ENCODE data around the gene MAP1LC3C. TPM values are rescaled to one million over a fixed set of nuclear protein-coding genes. Genes with fewer than 3 reads are reported as not detected.

The MAP1LC3C gene
- total and polyA plus RNA-seq, 4 experiments from 2014 or later = not detected

GRCh38 chr1:241976229-241976628 lies 22.7 kb downstream of the MAP1LC3C start:
- Mint-ChIP-seq H3K27me3 (peaks cover 0 to 2% of the 10 kb centered on the region in 2 donors), H3K4me1 (no peaks in the 10 kb centered on the region), H3K27ac (no peak overlapping the region), H3K4me3 (no peak overlapping the region), H3K9me3 (peaks cover 0 to 5% (median 0%) of the 10 kb centered on the region in 8 donors), H3K36me3 (no peaks in the 10 kb centered on the region)
- no peak overlapping the region for H3K4me3 ChIP-seq (ENCODE audit: low read length in 2 of 2)
- intact Hi-C loops (cut with micrococcal nuclease) = no loop called here
- H3K27ac ChIP-seq (ENCODE audit: low read depth, low read length) = no peak overlapping the region
- DNase-seq = no peak
- POLR2A ChIA-PET (ENCODE audit: partially characterized antibody) = no interaction called here
- CTCF ChIA-PET (ENCODE audit: partially characterized antibody) = no interaction called here
- H3K9me3 ChIP-seq (ENCODE audit: control insufficient read depth in 1 of 2, low read length in 2 of 2) = no peaks in the 10 kb centered on the region
- no peaks in the 10 kb centered on the region for H3K27me3 ChIP-seq (ENCODE audit: insufficient read depth, low read length)
- no peaks in the 10 kb centered on the region for H3K4me1 ChIP-seq (ENCODE audit: insufficient read depth, low read length)
- no peaks in the 10 kb centered on the region for H3K36me3 ChIP-seq (ENCODE audit: insufficient read depth, low read length)

GRCh38 chr1:241972703-241973369 lies 26.1 kb downstream of the MAP1LC3C start:
- no peak overlapping the region for H3K27ac ChIP-seq (ENCODE audit: low read depth, low read length)
- ChIA-PET POLR2A (ENCODE audit: partially characterized antibody) (no interaction called here), CTCF (ENCODE audit: partially characterized antibody) (no interaction called here)
- H3K4me1 ChIP-seq (ENCODE audit: insufficient read depth, low read length) = no peaks in the 10 kb centered on the region
- Mint-ChIP-seq H3K36me3 (no peaks in the 10 kb centered on the region), H3K27me3 (peaks cover 0 to 2% of the 10 kb centered on the region in 2 donors), H3K9me3 (no peaks in the 10 kb centered on the region), H3K4me3 (no peak overlapping the region), H3K27ac (peak overlapping the region in 1 of 7 donors; percentile 6), H3K4me1 (no peaks in the 10 kb centered on the region)
- intact Hi-C loops (cut with micrococcal nuclease) = no loop called here
- H3K4me3 ChIP-seq (ENCODE audit: low read length in 2 of 2) = no peak overlapping the region
- no peak for DNase-seq
- H3K27me3 ChIP-seq (ENCODE audit: insufficient read depth, low read length) = no peaks in the 10 kb centered on the region
- no peaks in the 10 kb centered on the region for H3K9me3 ChIP-seq (ENCODE audit: control insufficient read depth in 1 of 2, low read length in 2 of 2)
- no peaks in the 10 kb centered on the region for H3K36me3 ChIP-seq (ENCODE audit: insufficient read depth, low read length)

- H3K4me3 Mint-ChIP-seq = no peak overlapping the region
- no peak overlapping the region for H3K27ac Mint-ChIP-seq
- Histone ChIP-seq H3K4me3 (ENCODE audit: low read length in 2 of 2) (no peak overlapping the region), H3K9me3 (ENCODE audit: control insufficient read depth in 1 of 2, low read length in 2 of 2) (no peaks in the 10 kb centered on the region), H3K4me1 (ENCODE audit: insufficient read depth, low read length) (no peaks in the 10 kb centered on the region), H3K27me3 (ENCODE audit: insufficient read depth, low read length) (no peaks in the 10 kb centered on the region), H3K36me3 (ENCODE audit: insufficient read depth, low read length) (no peaks in the 10 kb centered on the region), H3K27ac (ENCODE audit: low read depth, low read length) (no peak overlapping the region)
- no peak for DNase-seq
- intact Hi-C loops (cut with micrococcal nuclease) = no loop called here
- no peaks in the 10 kb centered on the region for H3K9me3 Mint-ChIP-seq
- POLR2A ChIA-PET (ENCODE audit: partially characterized antibody) = no interaction called here
- CTCF ChIA-PET (ENCODE audit: partially characterized antibody) = no interaction called here
- H3K36me3 Mint-ChIP-seq = no peaks in the 10 kb centered on the region
- H3K4me1 Mint-ChIP-seq = no peaks in the 10 kb centered on the region
- peaks cover 0 to 2% of the 10 kb centered on the region in 2 donors for H3K27me3 Mint-ChIP-seq
These were observed 30.3 kb downstream of the MAP1LC3C start for GRCh38 chr1:241968611-241969010.

GRCh38 chr1:241964550-241965282 lies 34.2 kb downstream of the MAP1LC3C start:
- DNase-seq = no peak
- intact Hi-C loops (cut with micrococcal nuclease) = no loop called here

GRCh38 chr1:241963722-241964121 lies 35.2 kb downstream of the MAP1LC3C start:
- H3K27ac ChIP-seq (ENCODE audit: low read depth, low read length) = no peak overlapping the region
- intact Hi-C loops (cut with micrococcal nuclease) = no loop called here
- H3K9me3 ChIP-seq (ENCODE audit: control insufficient read depth in 1 of 2, low read length in 2 of 2) = no peaks in the 10 kb centered on the region
- no peak overlapping the region for H3K27ac Mint-ChIP-seq
- H3K36me3 ChIP-seq (ENCODE audit: insufficient read depth, low read length) = no peaks in the 10 kb centered on the region
- H3K4me1 Mint-ChIP-seq = no peaks in the 10 kb centered on the region
- no peaks in the 10 kb centered on the region for H3K9me3 Mint-ChIP-seq
- no peaks in the 10 kb centered on the region for H3K4me1 ChIP-seq (ENCODE audit: insufficient read depth, low read length)
- H3K4me3 ChIP-seq (ENCODE audit: low read length in 2 of 2) = no peak overlapping the region
- no peak overlapping the region for H3K4me3 Mint-ChIP-seq
- H3K27me3 Mint-ChIP-seq = no peaks in the 10 kb centered on the region
- ChIA-PET CTCF (ENCODE audit: partially characterized antibody) (no interaction called here), POLR2A (ENCODE audit: partially characterized antibody) (no interaction called here)
- no peak for DNase-seq
- no peaks in the 10 kb centered on the region for H3K36me3 Mint-ChIP-seq
- H3K27me3 ChIP-seq (ENCODE audit: insufficient read depth, low read length) = no peaks in the 10 kb centered on the region

More at GRCh38 chr1:241964550-241965282, 34.2 kb downstream of the MAP1LC3C start:
- no peaks in the 10 kb centered on the region for H3K9me3 Mint-ChIP-seq
- H3K4me3 Mint-ChIP-seq = no peak overlapping the region
- H3K27me3 Mint-ChIP-seq = no peaks in the 10 kb centered on the region
- Histone ChIP-seq H3K36me3 (ENCODE audit: insufficient read depth, low read length) (no peaks in the 10 kb centered on the region), H3K27ac (ENCODE audit: low read depth, low read length) (no peak overlapping the region), H3K4me3 (ENCODE audit: low read length in 2 of 2) (no peak overlapping the region), H3K9me3 (ENCODE audit: control insufficient read depth in 1 of 2, low read length in 2 of 2) (no peaks in the 10 kb centered on the region), H3K4me1 (ENCODE audit: insufficient read depth, low read length) (no peaks in the 10 kb centered on the region), H3K27me3 (ENCODE audit: insufficient read depth, low read length) (no peaks in the 10 kb centered on the region)
- POLR2A ChIA-PET (ENCODE audit: partially characterized antibody) = no interaction called here
- no peaks in the 10 kb centered on the region for H3K36me3 Mint-ChIP-seq
- H3K27ac Mint-ChIP-seq = no peak overlapping the region
- H3K4me1 Mint-ChIP-seq = no peaks in the 10 kb centered on the region
- CTCF ChIA-PET (ENCODE audit: partially characterized antibody) = no interaction called here

GRCh38 chr1:241962153-241962552 lies 36.7 kb downstream of the MAP1LC3C start:
- no peak for DNase-seq
- ChIA-PET CTCF (ENCODE audit: partially characterized antibody) (interaction anchor here (1.0 kb wide), 1 partner anchor 36 kb away, joined by 3 read pairs; no protein-coding TSS in a partner anchor), POLR2A (ENCODE audit: partially characterized antibody) (no interaction called here)
- no peaks in the 10 kb centered on the region for H3K36me3 Mint-ChIP-seq
- no peaks in the 10 kb centered on the region for H3K4me1 Mint-ChIP-seq
- no peaks in the 10 kb centered on the region for H3K36me3 ChIP-seq (ENCODE audit: insufficient read depth, low read length)
- H3K9me3 ChIP-seq (ENCODE audit: control insufficient read depth in 1 of 2, low read length in 2 of 2) = no peaks in the 10 kb centered on the region
- H3K27ac Mint-ChIP-seq = no peak overlapping the region
- H3K27me3 ChIP-seq (ENCODE audit: insufficient read depth, low read length) = no peaks in the 10 kb centered on the region
- no peak overlapping the region for H3K4me3 Mint-ChIP-seq
- H3K9me3 Mint-ChIP-seq = no peaks in the 10 kb centered on the region
- H3K4me1 ChIP-seq (ENCODE audit: insufficient read depth, low read length) = no peaks in the 10 kb centered on the region
- H3K27me3 Mint-ChIP-seq = no peaks in the 10 kb centered on the region
- intact Hi-C loops (cut with micrococcal nuclease) = no loop called here
- H3K4me3 ChIP-seq (ENCODE audit: low read length in 2 of 2) = no peak overlapping the region
- H3K27ac ChIP-seq (ENCODE audit: low read depth, low read length) = no peak overlapping the region

GRCh38 chr1:241957692-241958494 lies 41.0 kb downstream of the MAP1LC3C start, which contains the start of gene BECN2:
TSS of gene BECN2 (plus strand) at chr1:241957767. CDS start at chr1:241957767, 0 bp downstream.
- intact Hi-C loops (cut with micrococcal nuclease) = no loop called here

More at GRCh38 chr1:241957692-241958494, 41.0 kb downstream of the MAP1LC3C start, which contains the start of gene BECN2:
- H3K36me3 Mint-ChIP-seq = no peaks in the 10 kb centered on the region
- POLR2A ChIA-PET (ENCODE audit: partially characterized antibody) = no interaction called here
- no peaks in the 10 kb centered on the region for H3K9me3 Mint-ChIP-seq
- H3K4me1 ChIP-seq (ENCODE audit: insufficient read depth, low read length) = no peaks in the 10 kb centered on the region
- no peak within 1 kb of the TSS for H3K4me3 ChIP-seq (ENCODE audit: low read length in 2 of 2)
- no peaks in the 10 kb centered on the region for H3K27me3 ChIP-seq (ENCODE audit: insufficient read depth, low read length)
- no peak for DNase-seq
- CTCF ChIA-PET (ENCODE audit: partially characterized antibody) = no interaction called here
- H3K36me3 ChIP-seq (ENCODE audit: insufficient read depth, low read length) = no peaks in the 10 kb centered on the region
- no peak within 1 kb of the TSS for H3K27ac ChIP-seq (ENCODE audit: low read depth, low read length)
- no peak within 1 kb of the TSS for H3K27ac Mint-ChIP-seq
- H3K9me3 ChIP-seq (ENCODE audit: control insufficient read depth in 1 of 2, low read length in 2 of 2) = no peaks in the 10 kb centered on the region
- H3K27me3 Mint-ChIP-seq = no peaks in the 10 kb centered on the region
- H3K4me3 Mint-ChIP-seq = no peak within 1 kb of the TSS
- no peaks in the 10 kb centered on the region for H3K4me1 Mint-ChIP-seq

Data from CD4-positive, alpha-beta memory T cell (primary cell).